GM19239 (cell line): ENCODE results near the gene FUCA1.
"Not testable (repeated sequence)": the region's sequence is repeated elsewhere in the genome, so short reads cannot be mapped to it uniquely, and the experiment has no call there.

Experiments used
- DNase-seq: peaks from one replicate; pipeline ENCODE4 v3.0.0; 2011; ENCODE audit warnings: low spot score; ENCODE audit not compliant: insufficient read length
- FAIRE-seq: peaks from 2 replicates; lab custom pipeline; 2011; peaks lifted over from hg19 to GRCh38; lab: Jason Lieb, UNC

Gene FUCA1

GRCh38 chr1:23897083-23897482, 29.0 kb upstream of the FUCA1 start:
- DNase-seq (no peak), FAIRE-seq (no peak)

- peak; percentile 26 for FAIRE-seq
- DNase-seq, result no peak
Measured at GRCh38 chr1:23896491-23896890, 28.4 kb upstream of the FUCA1 start.

- DNase-seq (no peak), FAIRE-seq (no peak)
Measured at GRCh38 chr1:23895993-23896392, 27.9 kb upstream of the FUCA1 start.

GRCh38 chr1:23895082-23895481, 27.0 kb upstream of the FUCA1 start:
- FAIRE-seq, result no peak
- DNase-seq, result no peak

- FAIRE-seq (peak; percentile 94), DNase-seq (no peak)
Measured at GRCh38 chr1:23889074-23889473, 21.0 kb upstream of the FUCA1 start.

- FAIRE-seq (no peak), DNase-seq (no peak)
Measured at GRCh38 chr1:23885222-23885621, 17.1 kb upstream of the FUCA1 start.

- FAIRE-seq (no peak), DNase-seq (no peak)
Measured at GRCh38 chr1:23882746-23883145, 14.7 kb upstream of the FUCA1 start.

- FAIRE-seq (no peak), DNase-seq (no peak)
Measured at GRCh38 chr1:23879809-23880208, 11.7 kb upstream of the FUCA1 start.

- DNase-seq (no peak), FAIRE-seq (no peak)
Measured at GRCh38 chr1:23878668-23879067, 10.6 kb upstream of the FUCA1 start.

- no peak for DNase-seq
- FAIRE-seq, result no peak
Measured at GRCh38 chr1:23875382-23875781, 7.3 kb upstream of the FUCA1 start.

GRCh38 chr1:23872421-23872820, 4.3 kb upstream of the FUCA1 start:
- DNase-seq, result no peak
- no peak for FAIRE-seq

GRCh38 chr1:23869051-23869450, 961 bp upstream of the FUCA1 start:
- DNase-seq, result no peak
- no peak for FAIRE-seq

- no peak for FAIRE-seq
Measured at GRCh38 chr1:23868557-23869016, 497 bp upstream of the FUCA1 start.

GRCh38 chr1:23867542-23867894, 572 bp downstream of the FUCA1 start:
- FAIRE-seq (no peak), DNase-seq (no peak)

More at GRCh38 chr1:23868557-23869016, 497 bp upstream of the FUCA1 start:
- DNase-seq, result no peak

- DNase-seq (no peak), FAIRE-seq (peak; percentile 53)
Measured at GRCh38 chr1:23865543-23865930, 2.6 kb downstream of the FUCA1 start.

- FAIRE-seq, result no peak
- no peak for DNase-seq
Measured at GRCh38 chr1:23864801-23865542, 3.1 kb downstream of the FUCA1 start.

- FAIRE-seq, result no peak
- no peak for DNase-seq
Measured at GRCh38 chr1:23862640-23863039, 5.5 kb downstream of the FUCA1 start.

GRCh38 chr1:23854568-23854967, 13.5 kb downstream of the FUCA1 start:
- DNase-seq (no peak), FAIRE-seq (peak; percentile 72)

GRCh38 chr1:23853124-23853523, 15.0 kb downstream of the FUCA1 start:
- DNase-seq, FAIRE-seq: not testable (repeated sequence)

GRCh38 chr1:23851406-23851805, 16.7 kb downstream of the FUCA1 start:
- DNase-seq, FAIRE-seq: not testable (repeated sequence)

- DNase-seq (no peak), FAIRE-seq (no peak)
Measured at GRCh38 chr1:23848673-23849616, 19.1 kb downstream of the FUCA1 start.
